HUES48 (cell line): ENCODE measurements around the gene DSCAM.

ENCODE experiments used
- H3K27ac ChIP-seq: one replicate; pipeline ENCODE4 v1.7.0; 2013; ENCODE audit warnings: low read depth, low read length, inconsistent platforms
- H3K27me3 ChIP-seq: 2 replicates; pipeline ENCODE4 v1.6.1; 2013; ENCODE audit warnings: mild to moderate bottlenecking, low read length; ENCODE audit not compliant: control insufficient read depth, insufficient read depth
- H3K36me3 ChIP-seq: 2 replicates; pipeline ENCODE4 v1.6.1; 2013; ENCODE audit warnings: low read length; ENCODE audit not compliant: control insufficient read depth, insufficient read depth
- H3K4me1 ChIP-seq: 2 replicates; pipeline ENCODE4 v1.6.1; 2013; ENCODE audit warnings: mild to moderate bottlenecking, low read length; ENCODE audit not compliant: control insufficient read depth, insufficient read depth
- H3K4me3 ChIP-seq: 2 replicates; pipeline ENCODE4 v1.5.1; 2013; ENCODE audit warnings: mild to moderate bottlenecking, low read depth, low read length
- H3K9ac ChIP-seq: 2 replicates; pipeline ENCODE4 v1.6.1; 2013; ENCODE audit warnings: mild to moderate bottlenecking, low read depth, low read length, moderate library complexity
- H3K9me3 ChIP-seq: 2 replicates; pipeline ENCODE4 v1.6.1; 2013; ENCODE audit warnings: low read length; ENCODE audit not compliant: control insufficient read depth, insufficient read depth

DSCAM gene

GRCh38 chr21:40684726-40685125 lies 162.2 kb downstream of the DSCAM start:
- Histone ChIP-seq H3K27ac (no peak overlapping the region), H3K4me1 (peaks cover 12% of the 10 kb centered on the region), H3K36me3 (no peaks in the 10 kb centered on the region), H3K9ac (no peak overlapping the region), H3K27me3 (no peaks in the 10 kb centered on the region), H3K4me3 (no peak overlapping the region), H3K9me3 (no peaks in the 10 kb centered on the region)

GRCh38 chr21:40683349-40683748 lies 163.6 kb downstream of the DSCAM start:
- no peaks in the 10 kb centered on the region for H3K27me3 ChIP-seq
- no peaks in the 10 kb centered on the region for H3K36me3 ChIP-seq
- H3K4me3 ChIP-seq: no peak overlapping the region
- peaks cover 12% of the 10 kb centered on the region for H3K4me1 ChIP-seq
- no peak overlapping the region for H3K9ac ChIP-seq
- no peaks in the 10 kb centered on the region for H3K9me3 ChIP-seq
- H3K27ac ChIP-seq: no peak overlapping the region

GRCh38 chr21:40681164-40681859 lies 165.6 kb downstream of the DSCAM start:
- no peak overlapping the region for H3K27ac ChIP-seq
- H3K9me3 ChIP-seq: no peaks in the 10 kb centered on the region
- H3K4me1 ChIP-seq: no peaks in the 10 kb centered on the region
- H3K36me3 ChIP-seq: no peaks in the 10 kb centered on the region
- H3K27me3 ChIP-seq: no peaks in the 10 kb centered on the region
- no peak overlapping the region for H3K9ac ChIP-seq
- H3K4me3 ChIP-seq: no peak overlapping the region

GRCh38 chr21:40680311-40680710 lies 166.6 kb downstream of the DSCAM start:
- no peaks in the 10 kb centered on the region for H3K9me3 ChIP-seq
- H3K27me3 ChIP-seq: no peaks in the 10 kb centered on the region
- no peaks in the 10 kb centered on the region for H3K4me1 ChIP-seq
- no peak overlapping the region for H3K9ac ChIP-seq
- H3K27ac ChIP-seq: no peak overlapping the region
- H3K36me3 ChIP-seq: no peaks in the 10 kb centered on the region
- no peak overlapping the region for H3K4me3 ChIP-seq

GRCh38 chr21:40678681-40679284 lies 168.2 kb downstream of the DSCAM start:
- Histone ChIP-seq H3K9me3 (no peaks in the 10 kb centered on the region), H3K27ac (no peak overlapping the region), H3K4me3 (no peak overlapping the region), H3K36me3 (no peaks in the 10 kb centered on the region), H3K9ac (no peak overlapping the region), H3K27me3 (no peaks in the 10 kb centered on the region), H3K4me1 (no peaks in the 10 kb centered on the region)

- Histone ChIP-seq H3K9me3 (no peaks in the 10 kb centered on the region), H3K36me3 (no peaks in the 10 kb centered on the region), H3K27me3 (no peaks in the 10 kb centered on the region), H3K27ac (no peak overlapping the region), H3K9ac (no peak overlapping the region), H3K4me3 (no peak overlapping the region), H3K4me1 (no peaks in the 10 kb centered on the region)
Measured at GRCh38 chr21:40675017-40675416, 171.9 kb downstream of the DSCAM start.

- Histone ChIP-seq H3K36me3 (no peaks in the 10 kb centered on the region), H3K27me3 (no peaks in the 10 kb centered on the region), H3K9ac (no peak overlapping the region), H3K4me1 (no peaks in the 10 kb centered on the region), H3K9me3 (no peaks in the 10 kb centered on the region), H3K27ac (no peak overlapping the region), H3K4me3 (no peak overlapping the region)
Measured at GRCh38 chr21:40672602-40673001, 174.4 kb downstream of the DSCAM start.

- H3K9ac ChIP-seq: no peak overlapping the region
- H3K4me1 ChIP-seq: no peaks in the 10 kb centered on the region
- H3K27ac ChIP-seq: no peak overlapping the region
- H3K9me3 ChIP-seq: no peaks in the 10 kb centered on the region
- no peaks in the 10 kb centered on the region for H3K27me3 ChIP-seq
- H3K36me3 ChIP-seq: no peaks in the 10 kb centered on the region
- no peak overlapping the region for H3K4me3 ChIP-seq
Measured at GRCh38 chr21:40671716-40672115, 175.2 kb downstream of the DSCAM start.

GRCh38 chr21:40668555-40669275 lies 178.2 kb downstream of the DSCAM start:
- no peak overlapping the region for H3K27ac ChIP-seq

GRCh38 chr21:40667967-40668366 lies 179.0 kb downstream of the DSCAM start:
- Histone ChIP-seq H3K4me3 (no peak overlapping the region), H3K27me3 (no peaks in the 10 kb centered on the region), H3K9me3 (no peaks in the 10 kb centered on the region), H3K9ac (no peak overlapping the region), H3K36me3 (no peaks in the 10 kb centered on the region), H3K4me1 (no peaks in the 10 kb centered on the region), H3K27ac (no peak overlapping the region)

More at GRCh38 chr21:40668555-40669275, 178.2 kb downstream of the DSCAM start:
- Histone ChIP-seq H3K27me3 (no peaks in the 10 kb centered on the region), H3K36me3 (no peaks in the 10 kb centered on the region), H3K9ac (no peak overlapping the region), H3K4me1 (no peaks in the 10 kb centered on the region), H3K4me3 (no peak overlapping the region), H3K9me3 (no peaks in the 10 kb centered on the region)

- no peaks in the 10 kb centered on the region for H3K27me3 ChIP-seq
- peaks cover 7% of the 10 kb centered on the region; the same call in 1 of the 2 replicates for H3K4me1 ChIP-seq
- H3K9me3 ChIP-seq: no peaks in the 10 kb centered on the region
- H3K4me3 ChIP-seq: no peak overlapping the region
- no peak overlapping the region for H3K27ac ChIP-seq
- H3K9ac ChIP-seq: no peak overlapping the region
- no peaks in the 10 kb centered on the region for H3K36me3 ChIP-seq
Measured at GRCh38 chr21:40662889-40663288, 184.1 kb downstream of the DSCAM start.
